Spinal cord (tissue), 10 donors: ENCODE data around the gene VPS37B. TPM values are rescaled to one million over a fixed set of nuclear protein-coding genes. Genes with fewer than 3 reads are reported as not detected.

Source experiments
- DNase-seq, 6 donors: peaks; one replicate each; pipeline versions ENCODE4 v3.0.0 to v3.0.0-alpha.2; 2013 to 2015; ENCODE audit warnings: low spot score in 6 of 6, low read depth in 4 of 6
- H3K27ac ChIP-seq: one replicate; pipeline ENCODE4 v1.5.1; 2013; ENCODE audit warnings: low read depth, low read length, control low read depth
- H3K27me3 ChIP-seq: one replicate; pipeline ENCODE4 v1.6.1; 2013; ENCODE audit warnings: low read length; ENCODE audit not compliant: control insufficient read depth, insufficient read depth
- H3K36me3 ChIP-seq: one replicate; pipeline ENCODE4 v1.6.1; 2013; ENCODE audit warnings: low read length; ENCODE audit not compliant: control insufficient read depth, insufficient read depth
- H3K4me1 ChIP-seq: one replicate; pipeline ENCODE4 v1.6.1; 2013; ENCODE audit warnings: low read length; ENCODE audit not compliant: control insufficient read depth, insufficient read depth
- H3K4me3 ChIP-seq: one replicate; pipeline ENCODE4 v1.5.1; 2013; ENCODE audit warnings: low read depth, low read length, control low read depth
- H3K9me3 ChIP-seq: one replicate; pipeline ENCODE4 v1.6.1; 2013; ENCODE audit warnings: low read length; ENCODE audit not compliant: control insufficient read depth, insufficient read depth
- WGBS: methylation state at CpG from one replicate; pipeline ENCODE4 v1.1.5; 2013; ENCODE audit warnings: missing lambda C conversion rate; ENCODE audit not compliant: insufficient coverage; 5-methylcytosine and 5-hydroxymethylcytosine counted together
- polyA plus RNA-seq, 2 donors: library from polyadenylated mRNA; unstranded; fragments of 120-200 nt; gene quantifications; one replicate each; pipeline ENCODE4 v1.2.1, GENCODE V29; 2013; ENCODE audit not compliant: insufficient read length in 2 of 2
- total RNA-seq, 2 donors: library from RNA; depleted of rRNA in 1 of 2; stranded (reverse); fragments of 120-200 nt in 1 of 2; fragments of >200 nt in 1 of 2; gene quantifications; one replicate each; pipeline versions ENCODE4 v1.2.3 to v1.2.4, GENCODE V29; 2013 to 2014
- donor health status: healthy.

Gene VPS37B
- total and polyA plus RNA-seq, 4 donors: 13.7 to 43.2 (median 32.0) TPM

GRCh38 chr12:122862110-122862634, 33.8 kb downstream of the VPS37B start:
- Histone ChIP-seq H3K36me3 (peaks cover 92% of the 10 kb centered on the region), H3K27ac (no peak overlapping the region), H3K27me3 (no peaks in the 10 kb centered on the region), H3K4me3 (no peak overlapping the region), H3K9me3 (no peaks in the 10 kb centered on the region), H3K4me1 (peaks cover 40% of the 10 kb centered on the region)
- 73% methylated on average over 20 of the region's 20 CpGs for WGBS
- no peak for DNase-seq

GRCh38 chr12:122861587-122861970, 34.3 kb downstream of the VPS37B start:
- H3K4me1 ChIP-seq: peaks cover 40% of the 10 kb centered on the region

DNA sequence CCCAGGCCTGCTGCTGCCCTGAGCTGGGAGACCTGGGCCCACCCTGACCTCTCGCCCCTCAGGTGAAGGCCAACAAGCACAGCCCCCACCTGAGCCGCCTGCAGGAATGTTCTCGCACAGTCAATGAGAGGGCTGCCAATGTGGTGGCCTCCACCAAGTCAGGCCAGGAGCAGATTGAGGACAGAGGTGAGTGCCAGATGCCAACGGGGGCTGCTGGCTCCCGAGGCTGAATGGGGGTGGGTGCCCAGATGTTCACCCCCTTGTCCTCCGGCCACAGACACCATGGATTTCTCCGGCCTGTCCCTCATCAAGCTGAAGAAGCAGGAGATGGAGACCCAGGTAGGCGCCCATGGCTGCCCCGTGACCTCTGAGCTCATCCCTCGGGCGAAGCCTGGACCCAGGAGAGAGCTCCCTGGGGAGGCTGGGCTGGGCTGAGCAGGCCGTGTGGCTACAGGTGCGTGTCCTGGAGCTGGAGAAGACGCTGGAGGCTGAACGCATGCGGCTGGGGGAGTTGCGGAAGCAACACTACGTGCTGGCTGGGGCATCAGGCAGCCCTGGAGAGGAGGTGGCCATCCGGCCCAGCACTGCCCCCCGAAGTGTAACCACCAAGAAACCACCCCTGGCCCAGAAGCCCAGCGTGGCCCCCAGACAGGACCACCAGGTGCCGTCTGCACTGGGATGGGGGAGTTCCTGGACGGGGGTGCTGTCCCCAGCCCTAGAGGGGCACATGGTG, 34.9 kb downstream of the VPS37B start:
- WGBS: 86% methylated on average over 19 of the region's 23 CpGs
- no peak overlapping the region for H3K27ac ChIP-seq
- H3K36me3 ChIP-seq: peaks cover 92% of the 10 kb centered on the region
- no peaks in the 10 kb centered on the region for H3K27me3 ChIP-seq
- DNase-seq: no peak
- H3K4me1 ChIP-seq: peaks cover 40% of the 10 kb centered on the region
- H3K9me3 ChIP-seq: no peaks in the 10 kb centered on the region
- no peak overlapping the region for H3K4me3 ChIP-seq

More at GRCh38 chr12:122861587-122861970, 34.3 kb downstream of the VPS37B start:
- 66% methylated on average over 3 of the region's 5 CpGs for WGBS
- Histone ChIP-seq H3K27ac (no peak overlapping the region), H3K36me3 (peaks cover 92% of the 10 kb centered on the region), H3K27me3 (no peaks in the 10 kb centered on the region), H3K4me3 (no peak overlapping the region), H3K9me3 (no peaks in the 10 kb centered on the region)
- DNase-seq: no peak

- H3K27ac ChIP-seq: no peak overlapping the region
- H3K4me1 ChIP-seq: peaks cover 33% of the 10 kb centered on the region
- H3K4me3 ChIP-seq: no peak overlapping the region
- WGBS: 39% methylated on average over 23 of the region's 28 CpGs
- peak in 3 of 6 donors; percentile 68 to 93 (median 91) for DNase-seq
- H3K9me3 ChIP-seq: no peaks in the 10 kb centered on the region
- no peaks in the 10 kb centered on the region for H3K27me3 ChIP-seq
- peaks cover 92% of the 10 kb centered on the region for H3K36me3 ChIP-seq
These were observed 35.7 kb downstream of the VPS37B start for GRCh38 chr12:122860040-122860853.

DNA sequence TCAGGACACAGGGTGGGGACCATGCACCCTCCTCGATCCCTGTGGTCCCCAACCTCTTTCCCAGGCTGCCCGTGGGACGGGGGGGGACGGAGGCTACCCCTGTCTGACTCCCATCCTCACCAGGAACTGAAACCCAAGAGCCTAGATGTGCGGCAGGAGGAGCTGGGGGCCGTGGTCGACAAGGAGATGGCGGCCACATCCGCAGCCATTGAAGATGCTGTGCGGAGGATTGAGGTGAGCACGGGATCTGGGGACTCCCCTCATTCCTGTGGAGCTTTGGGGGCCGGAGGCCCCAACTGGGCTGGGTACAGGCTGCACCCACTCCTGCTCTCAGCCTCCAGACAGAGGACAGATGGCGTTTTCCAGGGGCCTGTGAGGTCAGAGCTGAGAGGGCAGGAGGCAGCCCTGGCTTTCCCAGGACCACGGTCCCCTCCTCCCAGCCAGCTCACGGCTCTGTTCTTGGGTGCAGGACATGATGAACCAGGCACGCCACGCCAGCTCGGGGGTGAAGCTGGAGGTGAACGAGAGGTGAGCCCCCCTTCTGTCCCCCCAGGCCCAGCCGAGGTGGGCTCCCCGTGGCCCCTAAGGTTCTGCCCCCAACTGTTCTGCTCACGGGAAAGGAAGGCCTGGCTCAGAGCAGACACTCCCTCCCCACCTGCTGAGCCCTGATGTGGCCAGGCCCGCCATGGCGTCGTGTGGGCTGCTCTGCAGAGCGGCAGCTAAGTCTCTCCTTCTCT, 36.5 kb downstream of the VPS37B start:
- DNase-seq: no peak
- H3K27ac ChIP-seq: no peak overlapping the region
- H3K36me3 ChIP-seq: peaks cover 92% of the 10 kb centered on the region
- no peaks in the 10 kb centered on the region for H3K9me3 ChIP-seq
- WGBS: 86% methylated on average over 22 of the region's 26 CpGs
- peaks cover 29% of the 10 kb centered on the region for H3K4me1 ChIP-seq
- no peak overlapping the region for H3K4me3 ChIP-seq
- no peaks in the 10 kb centered on the region for H3K27me3 ChIP-seq

GRCh38 chr12:122858591-122859302, 37.2 kb downstream of the VPS37B start:
- DNase-seq: no peak

DNA sequence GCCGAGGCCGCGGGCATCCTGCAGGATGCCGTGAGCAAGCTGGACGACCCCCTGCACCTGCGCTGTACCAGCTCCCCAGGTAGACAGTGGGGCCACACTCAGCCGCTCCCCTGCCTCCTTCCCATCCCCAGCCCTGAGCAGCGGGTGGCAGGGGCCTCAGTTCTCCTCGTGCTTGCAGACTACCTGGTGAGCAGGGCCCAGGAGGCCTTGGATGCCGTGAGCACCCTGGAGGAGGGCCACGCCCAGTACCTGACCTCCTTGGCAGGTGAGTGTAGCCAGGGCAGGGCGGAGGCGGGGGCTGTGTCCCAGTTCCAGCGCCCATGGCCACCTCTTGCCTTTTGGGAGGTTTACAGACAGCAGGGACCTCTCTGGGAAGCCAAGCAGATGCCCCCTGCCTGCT, 37.8 kb downstream of the VPS37B start:
- no peak for DNase-seq
- H3K27ac ChIP-seq: no peak overlapping the region
- no peaks in the 10 kb centered on the region for H3K9me3 ChIP-seq
- 87% methylated on average over 14 of the region's 14 CpGs for WGBS
- H3K36me3 ChIP-seq: peaks cover 94% of the 10 kb centered on the region
- H3K4me1 ChIP-seq: peaks cover 37% of the 10 kb centered on the region
- no peak overlapping the region for H3K4me3 ChIP-seq
- no peaks in the 10 kb centered on the region for H3K27me3 ChIP-seq

More at GRCh38 chr12:122858591-122859302, 37.2 kb downstream of the VPS37B start:
- H3K4me3 ChIP-seq: no peak overlapping the region
- peaks cover 36% of the 10 kb centered on the region for H3K4me1 ChIP-seq
- no peaks in the 10 kb centered on the region for H3K9me3 ChIP-seq
- no peak overlapping the region for H3K27ac ChIP-seq
- H3K36me3 ChIP-seq: peaks cover 94% of the 10 kb centered on the region
- WGBS: 92% methylated on average over 22 of the region's 22 CpGs
- H3K27me3 ChIP-seq: no peaks in the 10 kb centered on the region

GRCh38 chr12:122856999-122857671, 38.8 kb downstream of the VPS37B start:
- Histone ChIP-seq H3K36me3 (peaks cover 91% of the 10 kb centered on the region), H3K9me3 (no peaks in the 10 kb centered on the region), H3K27me3 (no peaks in the 10 kb centered on the region), H3K4me3 (no peak overlapping the region), H3K27ac (no peak overlapping the region), H3K4me1 (peaks cover 38% of the 10 kb centered on the region)
- 86% methylated on average over 22 of the region's 24 CpGs for WGBS
- DNase-seq: no peak
